LHCN-M2 (cell line): ENCODE results near the gene TCEANC2. TPM values are rescaled to one million over a fixed set of nuclear protein-coding genes. Genes with fewer than 3 reads are reported as not detected.
"Not testable (repeated sequence)": the region's sequence is repeated elsewhere in the genome, so short reads cannot be mapped to it uniquely, and the experiment has no call there.

Experiments used
- DNase-seq: peaks from one replicate; pipeline ENCODE4 v3.0.0-alpha.2; 2012; ENCODE audit warnings: low read depth
- total RNA-seq: library from RNA; depleted of rRNA; stranded (reverse); fragments of >200 nt; gene quantifications from 2 replicates; pipeline ENCODE4 v1.2.3, GENCODE V29; 2014

The TCEANC2 gene
- total RNA-seq, 1 experiment from 2014 or later, result 4.6 TPM

- DNase-seq, result no peak
These were observed 33.3 kb downstream of the TCEANC2 start for GRCh38 chr1:54086754-54087153.

DNA sequence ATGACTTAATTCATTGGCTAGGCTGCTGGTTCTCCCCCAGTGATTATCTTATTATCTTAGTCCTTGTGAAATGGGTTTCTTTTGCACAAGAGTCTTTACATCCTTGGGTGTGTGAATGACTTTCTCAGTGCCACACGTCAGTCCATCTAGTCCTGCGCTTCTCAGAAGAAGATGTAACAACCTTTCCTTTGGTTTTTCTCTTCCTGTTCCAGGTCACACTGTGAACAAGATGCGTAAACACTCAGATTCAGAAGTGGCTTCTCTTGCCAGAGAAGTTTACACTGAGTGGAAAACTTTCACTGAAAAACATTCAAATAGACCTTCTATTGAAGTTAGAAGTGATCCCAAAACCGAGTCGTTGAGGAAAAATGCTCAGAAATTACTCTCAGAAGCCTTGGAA is 35.0 kb downstream of the TCEANC2 start:
- no peak for DNase-seq

GRCh38 chr1:54091666-54092065 is 38.3 kb downstream of the TCEANC2 start:
- DNase-seq, result no peak

GRCh38 chr1:54094001-54094729 is 40.8 kb downstream of the TCEANC2 start:
- DNase-seq, result no peak

- not testable (repeated sequence) for DNase-seq
These were observed 41.3 kb downstream of the TCEANC2 start for GRCh38 chr1:54094730-54095105.

GRCh38 chr1:54095546-54096226 is 42.3 kb downstream of the TCEANC2 start:
- DNase-seq, result no peak

GRCh38 chr1:54096227-54096876 is 42.9 kb downstream of the TCEANC2 start:
- DNase-seq, result no peak

DNA sequence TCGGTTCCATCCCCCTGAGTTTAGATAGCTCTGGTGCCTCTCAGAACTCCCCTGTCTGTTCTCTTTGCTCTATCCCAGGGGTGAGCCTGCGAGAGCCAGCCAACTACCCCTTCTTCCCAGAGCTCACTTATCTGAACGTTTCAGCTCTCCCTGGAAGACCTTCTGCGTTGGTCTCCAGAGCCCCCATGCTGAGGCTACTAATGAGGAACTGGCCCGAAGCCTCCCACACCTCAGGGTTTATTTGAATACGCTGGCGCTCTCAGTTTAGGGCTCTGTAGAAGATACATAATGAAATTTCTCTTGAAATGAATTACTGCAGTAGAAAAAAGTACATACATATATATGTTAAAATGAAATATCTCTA is 43.5 kb downstream of the TCEANC2 start:
- DNase-seq, result no peak

- no peak for DNase-seq
These were observed 45.7 kb downstream of the TCEANC2 start for GRCh38 chr1:54099061-54099610.

DNA sequence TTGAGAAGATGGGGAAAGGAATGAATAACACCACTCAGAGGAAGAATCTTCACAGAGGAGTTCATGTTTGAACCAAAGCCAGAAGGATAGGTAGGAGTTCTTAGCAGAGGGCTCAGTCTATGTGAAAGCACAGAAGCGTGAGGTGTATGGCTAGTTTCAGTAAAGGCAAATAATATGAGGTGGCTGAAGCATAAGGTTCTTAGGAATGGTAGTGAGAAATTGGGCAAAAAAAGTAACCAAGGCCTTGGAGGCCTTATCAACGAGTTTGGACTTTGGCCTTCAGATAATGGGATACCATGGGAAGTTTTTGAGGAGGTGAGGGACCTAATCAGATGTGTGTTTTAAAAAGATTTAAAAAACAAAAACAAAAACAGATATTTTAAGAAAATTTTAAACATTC is 47.1 kb downstream of the TCEANC2 start:
- no peak for DNase-seq

GRCh38 chr1:54103414-54103813 is 50.0 kb downstream of the TCEANC2 start:
- no peak for DNase-seq

GRCh38 chr1:54104613-54105012 is 51.2 kb downstream of the TCEANC2 start:
- DNase-seq, result not testable (repeated sequence)

DNA sequence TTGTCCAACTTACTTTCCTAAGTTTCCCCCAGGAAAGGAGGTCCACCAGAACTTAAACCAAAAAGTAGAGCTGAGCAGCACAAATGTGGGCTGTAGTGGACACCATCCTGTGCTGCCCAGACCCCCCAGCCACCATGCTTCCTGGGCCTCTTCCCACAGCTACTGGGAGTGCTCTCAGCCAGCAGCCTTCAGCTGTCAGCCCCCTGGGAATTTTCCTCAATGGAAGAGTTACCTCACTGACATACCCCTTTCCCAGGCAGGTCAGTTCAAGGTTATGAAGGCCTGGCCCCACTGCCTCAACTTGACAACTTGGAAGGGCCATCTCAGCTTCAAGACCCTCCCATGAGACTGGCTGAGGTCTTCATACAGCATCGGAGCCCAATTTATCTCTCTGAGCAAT is 51.7 kb downstream of the TCEANC2 start:
- no peak for DNase-seq

DNA sequence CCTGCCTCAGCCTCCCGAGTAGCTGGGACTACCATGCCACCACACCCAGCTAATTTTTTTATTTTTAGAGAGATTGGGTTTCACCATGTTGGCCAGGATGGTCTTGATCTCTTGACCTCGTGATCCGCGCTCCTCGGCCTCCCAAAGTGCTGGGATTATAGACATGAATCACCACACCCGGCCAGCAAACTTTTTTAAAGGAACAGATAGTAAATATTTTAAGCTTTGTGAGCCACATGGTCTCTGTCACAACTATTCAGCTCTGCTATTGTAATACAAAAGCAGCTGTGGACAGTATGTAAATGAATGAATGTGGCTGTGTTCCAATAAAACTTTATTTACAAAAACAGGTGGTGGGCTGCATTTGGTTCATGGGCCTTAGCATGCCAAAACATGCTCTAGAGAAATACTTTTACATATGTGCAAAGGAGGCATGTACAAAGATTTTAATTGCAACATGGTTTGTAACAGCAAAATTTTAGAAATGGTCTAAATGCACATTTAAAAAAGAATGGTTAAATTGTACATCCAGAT is 52.4 kb downstream of the TCEANC2 start:
- peak; percentile 82 for DNase-seq

DNA sequence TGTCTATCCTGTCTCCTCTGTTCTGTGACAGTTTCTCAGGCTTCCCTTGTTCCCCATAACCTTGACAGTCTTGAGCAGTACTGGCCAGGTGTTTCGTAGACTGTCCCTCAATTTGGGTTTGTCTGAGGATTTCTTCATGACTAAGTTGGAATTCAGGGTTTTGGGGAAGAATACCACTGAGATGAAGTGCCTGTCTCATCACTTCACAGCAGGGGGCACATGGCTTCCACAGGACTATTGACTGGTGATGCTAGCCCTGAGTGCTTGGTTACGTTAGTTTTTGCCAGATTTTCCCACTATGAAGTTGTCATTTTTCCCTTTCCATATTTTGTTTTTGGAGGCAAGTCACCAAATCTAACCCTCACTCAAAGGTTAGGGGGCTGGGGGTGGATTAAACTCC is 53.7 kb downstream of the TCEANC2 start:
- DNase-seq, result peak; percentile 78

- no peak for DNase-seq
These were observed 54.7 kb downstream of the TCEANC2 start for GRCh38 chr1:54108156-54108555.

DNA sequence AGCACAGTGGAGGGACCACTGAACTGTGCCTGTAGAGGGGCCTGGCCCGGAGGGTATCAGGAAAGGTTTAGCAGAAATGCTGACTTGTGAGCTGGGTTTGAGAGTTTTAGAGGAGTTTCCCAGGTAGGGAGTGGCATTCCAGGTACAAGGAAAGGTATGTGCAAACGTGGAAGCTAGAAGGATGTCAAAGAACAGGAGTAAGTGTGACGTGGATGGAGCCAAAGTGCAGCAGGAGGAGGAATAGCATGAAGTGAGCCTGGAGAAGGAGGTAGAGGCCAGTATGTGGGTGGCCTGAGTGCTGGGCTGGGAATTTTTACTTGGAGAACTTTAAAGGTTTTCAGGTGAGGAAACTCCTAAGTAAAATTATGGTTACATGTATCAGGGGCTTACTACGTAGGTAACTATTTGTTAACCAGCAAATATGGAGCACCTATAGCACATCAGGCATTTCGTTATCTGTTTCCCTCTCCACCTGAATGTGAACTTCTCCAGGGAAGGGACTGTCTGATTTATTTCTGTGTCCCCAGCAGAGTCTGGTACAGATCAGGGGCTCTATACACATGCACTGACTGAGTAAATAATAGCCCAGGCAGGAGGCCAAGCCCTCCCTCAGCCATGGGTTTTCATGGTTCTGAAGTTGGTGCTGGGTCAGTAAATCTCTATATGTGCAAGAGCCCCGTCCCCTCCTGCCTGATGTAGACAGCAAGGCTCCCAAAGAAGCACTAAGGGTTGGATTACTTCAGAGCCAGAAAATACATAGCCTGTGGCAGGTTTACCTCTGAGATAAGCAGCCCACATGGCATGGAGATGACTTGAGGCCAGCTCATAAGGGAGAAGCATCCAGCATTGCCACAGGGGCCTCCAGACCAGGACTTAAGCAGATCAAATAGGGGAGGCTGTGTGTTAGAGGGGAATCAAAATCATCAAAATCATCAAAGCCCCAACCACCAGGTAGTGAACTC is 56.0 kb downstream of the TCEANC2 start:
- no peak for DNase-seq

DNA sequence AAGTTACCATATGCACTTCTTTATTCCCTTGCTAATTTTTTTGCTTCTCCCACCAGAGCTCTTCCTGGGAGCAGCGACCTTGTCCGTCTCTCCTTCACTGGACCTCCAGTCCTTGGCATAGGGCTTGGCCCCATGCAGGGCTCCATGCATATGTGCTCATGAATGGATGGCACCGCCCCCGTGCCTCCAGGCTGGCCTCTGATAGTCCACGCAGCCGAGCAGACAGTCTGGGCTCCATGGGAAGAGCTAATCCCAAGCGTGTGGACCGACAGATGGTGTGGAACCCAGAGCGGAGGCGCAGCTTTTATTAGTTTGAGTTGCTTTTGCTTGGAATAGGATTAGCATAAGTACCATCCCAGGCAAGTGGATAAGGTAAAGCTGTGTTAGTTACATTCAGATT is 57.6 kb downstream of the TCEANC2 start:
- no peak for DNase-seq

- no peak for DNase-seq
These were observed 58.2 kb downstream of the TCEANC2 start for GRCh38 chr1:54111624-54112023.

DNA sequence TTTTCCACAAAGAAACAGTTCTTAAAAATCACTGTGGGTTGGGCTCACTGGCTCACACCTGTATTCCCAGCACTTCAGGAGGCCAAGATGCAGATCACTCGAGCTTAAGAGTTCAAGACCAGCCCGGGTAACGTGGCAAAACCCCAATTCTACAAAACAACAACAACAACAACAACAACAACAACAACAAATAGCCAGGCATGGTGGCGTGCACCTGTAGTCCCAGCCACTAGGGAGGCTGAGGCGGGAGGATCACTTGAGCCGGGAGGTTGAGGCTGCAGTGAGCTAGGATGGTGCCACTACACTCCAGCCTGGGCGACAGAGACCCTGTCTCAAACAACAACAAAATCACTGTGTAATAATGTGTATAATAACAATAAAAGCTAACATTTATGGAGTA is 58.6 kb downstream of the TCEANC2 start:
- DNase-seq, result no peak

GRCh38 chr1:54112705-54113368 is 59.4 kb downstream of the TCEANC2 start:
- DNase-seq, result no peak
